NB4 (cell line): ENCODE results near the gene MAPRE3.

Experiments
- DNase-seq: peaks from one replicate; pipeline ENCODE4 v3.0.0; 2010; ENCODE audit warnings: low read depth
- H3K4me3 ChIP-seq: one replicate; pipeline ENCODE4 v1.5.1; 2011; ENCODE audit warnings: mild to moderate bottlenecking, low read depth, low read length, moderate library complexity
- CTCF ChIP-seq: IDR thresholded peaks from one replicate; pipeline ENCODE4 v1.5.1; 2012; ENCODE audit warnings: low read depth, low read length
- MAX ChIP-seq: IDR thresholded peaks from 2 replicates; pipeline ENCODE4 v1.6.1; 2011; ENCODE audit warnings: low read depth, low read length
- MYC ChIP-seq: IDR thresholded peaks from 2 replicates; pipeline ENCODE4 v1.6.1; 2011; ENCODE audit warnings: low read depth, low read length
- POLR2A ChIP-seq: IDR thresholded peaks from 2 replicates; pipeline ENCODE4 v1.6.1; 2011; ENCODE audit warnings: mild to moderate bottlenecking; ENCODE audit not compliant: insufficient read length; ENCODE audit errors: extremely low read depth

Gene MAPRE3

GRCh38 chr2:27065128-27065527 is 94.7 kb downstream of the MAPRE3 start:
- no peak for DNase-seq
- TF ChIP-seq MYC, result no peak
- TF ChIP-seq POLR2A, result no peak
- TF ChIP-seq CTCF, result no peak
- TF ChIP-seq MAX, result no peak
- no peak overlapping the region for H3K4me3 ChIP-seq

GRCh38 chr2:27067385-27067784 is 96.9 kb downstream of the MAPRE3 start:
- no peak for DNase-seq
- TF ChIP-seq POLR2A, result no peak
- TF ChIP-seq MAX, result no peak
- no peak for TF ChIP-seq MYC
- TF ChIP-seq CTCF, result no peak
- no peak overlapping the region for H3K4me3 ChIP-seq

GRCh38 chr2:27069436-27069835 is 99.0 kb downstream of the MAPRE3 start:
- no peak for DNase-seq
- TF ChIP-seq CTCF, result no peak
- H3K4me3 ChIP-seq, result peak overlapping the region; percentile 88

GRCh38 chr2:27069961-27070618 is 99.7 kb downstream of the MAPRE3 start:
- no peak for DNase-seq
- H3K4me3 ChIP-seq, result peak overlapping the region; percentile 88
- TF ChIP-seq MAX (no peak), POLR2A (no peak), CTCF (no peak), MYC (no peak)

- H3K4me3 ChIP-seq, result peak overlapping the region; percentile 88
Observed at GRCh38 chr2:27070653-27071276, 100.3 kb downstream of the MAPRE3 start.

More at GRCh38 chr2:27070653-27071276, 100.3 kb downstream of the MAPRE3 start:
- no peak for TF ChIP-seq CTCF
- no peak for TF ChIP-seq MAX
- no peak for TF ChIP-seq MYC
- TF ChIP-seq POLR2A, result no peak
- no peak for DNase-seq
